ENCODE data around the gene KCNJ16.

The KCNJ16 gene

GRCh38 chr17:70076189-70076588 is 1.2 kb downstream of the KCNJ16 start:
- H3K36me3 ChIP-seq (ENCODE audit: control insufficient read depth, insufficient read depth, low read length): no peaks in the 10 kb centered on the region
- no peak overlapping the region for H3K4me3 ChIP-seq (replicated peaks; ENCODE audit: low read depth, low read length)
- no peaks in the 10 kb centered on the region for H3K27me3 ChIP-seq (replicated peaks; ENCODE audit: control insufficient read depth, insufficient read depth, low read length)
- TF ChIP-seq CTCF (IDR thresholded peaks at IDR 0.05; ENCODE audit: insufficient read depth, low read length, poor library complexity, severe bottlenecking): no peak
- DNase-seq (ENCODE audit: extremely low read depth, insufficient read length): no peak

- DNase-seq (ENCODE audit: extremely low read depth, insufficient read length): no peak
- Histone ChIP-seq H3K36me3 (ENCODE audit: control insufficient read depth, insufficient read depth, low read length) (no peaks in the 10 kb centered on the region), H3K4me3 (replicated peaks; ENCODE audit: low read depth, low read length) (no peak overlapping the region), H3K27me3 (replicated peaks; ENCODE audit: control insufficient read depth, insufficient read depth, low read length) (no peaks in the 10 kb centered on the region)
- TF ChIP-seq CTCF (IDR thresholded peaks at IDR 0.05; ENCODE audit: insufficient read depth, low read length, poor library complexity, severe bottlenecking): no peak
Measured at GRCh38 chr17:70076831-70077230, 1.8 kb downstream of the KCNJ16 start.

- no peak for TF ChIP-seq CTCF (IDR thresholded peaks at IDR 0.05; ENCODE audit: insufficient read depth, low read length, poor library complexity, severe bottlenecking)
- DNase-seq (ENCODE audit: extremely low read depth, insufficient read length): no peak
- Histone ChIP-seq H3K36me3 (ENCODE audit: control insufficient read depth, insufficient read depth, low read length) (no peaks in the 10 kb centered on the region), H3K27me3 (replicated peaks; ENCODE audit: control insufficient read depth, insufficient read depth, low read length) (no peaks in the 10 kb centered on the region), H3K4me3 (replicated peaks; ENCODE audit: low read depth, low read length) (no peak overlapping the region)
Measured at GRCh38 chr17:70078549-70078948, 3.5 kb downstream of the KCNJ16 start.

- Histone ChIP-seq H3K27me3 (replicated peaks; ENCODE audit: control insufficient read depth, insufficient read depth, low read length) (no peaks in the 10 kb centered on the region), H3K4me3 (replicated peaks; ENCODE audit: low read depth, low read length) (no peak overlapping the region), H3K36me3 (ENCODE audit: control insufficient read depth, insufficient read depth, low read length) (no peaks in the 10 kb centered on the region)
- TF ChIP-seq CTCF (IDR thresholded peaks at IDR 0.05; ENCODE audit: insufficient read depth, low read length, poor library complexity, severe bottlenecking): no peak
- no peak for DNase-seq (ENCODE audit: extremely low read depth, insufficient read length)
Measured at GRCh38 chr17:70078994-70079531, 4.0 kb downstream of the KCNJ16 start.

- Histone ChIP-seq H3K4me3 (replicated peaks; ENCODE audit: low read depth, low read length) (no peak overlapping the region), H3K36me3 (ENCODE audit: control insufficient read depth, insufficient read depth, low read length) (no peaks in the 10 kb centered on the region), H3K27me3 (replicated peaks; ENCODE audit: control insufficient read depth, insufficient read depth, low read length) (no peaks in the 10 kb centered on the region)
- no peak for DNase-seq (ENCODE audit: extremely low read depth, insufficient read length)
- no peak for TF ChIP-seq CTCF (IDR thresholded peaks at IDR 0.05; ENCODE audit: insufficient read depth, low read length, poor library complexity, severe bottlenecking)
Measured at GRCh38 chr17:70080541-70081347, 5.7 kb downstream of the KCNJ16 start.

Data from GM06990 (cell line).